OCI-LY7 (cell line): ENCODE data around the gene MTF2. TPM values are rescaled to one million over a fixed set of nuclear protein-coding genes. Genes with fewer than 3 reads are reported as not detected.
"Not testable (repeated sequence)": the region's sequence is repeated elsewhere in the genome, so short reads cannot be mapped to it uniquely, and the experiment has no call there.

Experiments
- BruUV-seq: library from RNA; stranded (reverse); fragments of 400-500 nt; replicated peaks from 2 replicates; lab custom pipeline; 2021; lab: Mats Ljungman, UMichigan
- CTCF ChIA-PET: fragments of 300-600 bp; sonication (Branson Sonifier 250); formaldehyde crosslinking; loops from one replicate; lab custom pipeline; 2022; ENCODE audit warnings: antibody characterized with exemption; ENCODE audit not compliant: unreplicated experiment; lab: Charles Lee
- POLR2A ChIA-PET: fragments of 300-600 bp; sonication (Branson Sonifier 250); formaldehyde crosslinking; loops from one replicate; lab custom pipeline; 2022; ENCODE audit warnings: antibody characterized with exemption; lab: Charles Lee
- DNase-seq: peaks from one replicate; pipeline ENCODE4 v3.0.0-alpha.2; 2015; ENCODE audit warnings: low spot score
- H2AFZ ChIP-seq: fragments of 200-600 bp; sonication (generic), shearing (Covaris generic); 2 replicates; pipeline ENCODE4 v1.6.1; 2014; ENCODE audit warnings: mild to moderate bottlenecking, antibody characterized with exemption, low read length, moderate library complexity
- H3K27ac ChIP-seq: fragments of 200-600 bp; sonication (generic); 2 replicates; pipeline ENCODE4 v1.5.1; 2014; ENCODE audit warnings: mixed run types, low read depth, mild to moderate bottlenecking, moderate library complexity, low read length, inconsistent platforms; ENCODE audit not compliant: poor library complexity, severe bottlenecking
- H3K36me3 ChIP-seq: fragments of 200-600 bp; sonication (generic); 2 replicates; pipeline ENCODE4 v1.6.1; 2014; ENCODE audit warnings: mild to moderate bottlenecking, antibody characterized with exemption, low read length, moderate library complexity, mixed read lengths; ENCODE audit not compliant: insufficient read depth
- H3K4me1 ChIP-seq: fragments of 200-600 bp; sonication (generic); 2 replicates; pipeline ENCODE4 v1.5.1; 2014; ENCODE audit warnings: mild to moderate bottlenecking, low read length; ENCODE audit not compliant: insufficient read depth, poor library complexity, severe bottlenecking
- H3K4me2 ChIP-seq: fragments of 200-600 bp; sonication (generic); 2 replicates; pipeline ENCODE4 v1.6.1; 2014; ENCODE audit warnings: mild to moderate bottlenecking, low read length
- H3K4me3 ChIP-seq: fragments of 200-600 bp; sonication (generic); 2 replicates; pipeline ENCODE4 v1.5.1; 2014; ENCODE audit warnings: mild to moderate bottlenecking, low read depth, low read length; ENCODE audit not compliant: poor library complexity, severe bottlenecking
- H3K79me2 ChIP-seq: fragments of 200-600 bp; sonication (generic); 2 replicates; pipeline ENCODE4 v1.6.1; 2016; ENCODE audit warnings: low read depth, mild to moderate bottlenecking, low read length, moderate library complexity, mixed read lengths; ENCODE audit not compliant: insufficient read depth
- H3K9me2 ChIP-seq: fragments of 200-600 bp; sonication (generic); 2 replicates; pipeline ENCODE4 v1.6.1; 2016; ENCODE audit warnings: mild to moderate bottlenecking, low read length, mixed read lengths; ENCODE audit not compliant: insufficient read depth
- H3K9me3 ChIP-seq: fragments of 200-600 bp; sonication (generic); 2 replicates; pipeline ENCODE4 v1.6.1; 2014; ENCODE audit warnings: mild to moderate bottlenecking, mixed run types, low read length, mixed read lengths
- H4K20me1 ChIP-seq: fragments of 200-600 bp; sonication (generic); 2 replicates; pipeline ENCODE4 v1.6.1; 2014; ENCODE audit warnings: mild to moderate bottlenecking, antibody characterized with exemption, low read length, moderate library complexity, mixed read lengths; ENCODE audit not compliant: insufficient read depth
- EZH2phosphoT487 ChIP-seq: fragments of 200-600 bp; sonication (generic); IDR thresholded peaks from 2 replicates; pipeline ENCODE4 v1.6.1; 2018; ENCODE audit warnings: low read depth, borderline replicate concordance, mild to moderate bottlenecking, mixed run types, antibody characterized with exemption, low read length, moderate library complexity, mixed read lengths
- intact Hi-C: fragments of 100-400 bp; cut with micrococcal nuclease; formaldehyde crosslinking; loops from one replicate; pipeline ENCODE4 v1.10.0; 2022; ENCODE audit not compliant: unreplicated experiment
- total RNA-seq, 2 experiments: library from RNA; depleted of rRNA in 1 of 2; stranded (reverse); fragments of >200 nt in 1 of 2; shearing (Covaris generic) in 1 of 2; gene quantifications; 2 replicates each; pipeline ENCODE4 v1.2.3, GENCODE V29; 2014 to 2022
- TF ChIP-seq, protein P1 (sequence below): fragments of 200-600 bp; sonication (generic); conservative IDR thresholded peaks from 2 replicates; pipeline ENCODE4 v1.5.1; 2014; ENCODE audit warnings: mild to moderate bottlenecking, antibody characterized with exemption, low read length, moderate library complexity, mixed read lengths

MTF2 gene
- total RNA-seq, 2 experiments from 2014 or later = 48.1 to 112 TPM

GRCh38 chr1:93155335-93155734 lies 76.3 kb downstream of the MTF2 start:
- no peaks in the 10 kb centered on the region for H3K4me1 ChIP-seq
- H3K9me2 ChIP-seq = no peaks in the 10 kb centered on the region
- peaks cover 7% of the 10 kb centered on the region; the same call in 1 of the 2 replicates for H4K20me1 ChIP-seq
- H3K4me3 ChIP-seq = no peak overlapping the region
- no peak overlapping the region for H3K4me2 ChIP-seq
- peaks cover 90% of the 10 kb centered on the region for H3K36me3 ChIP-seq
- peaks cover 37% of the 10 kb centered on the region; the same call in 1 of the 2 replicates for H3K79me2 ChIP-seq
- H2AFZ ChIP-seq = no peak overlapping the region
- no TSS peak for BruUV-seq
- CTCF ChIA-PET = interaction anchor here (0.6 kb wide), 1 partner anchor 787 kb away, joined by 3 read pairs; no protein-coding TSS in a partner anchor
- intact Hi-C loops = no loop called here
- no peak overlapping the region for H3K27ac ChIP-seq
- TF ChIP-seq, protein P1, sequence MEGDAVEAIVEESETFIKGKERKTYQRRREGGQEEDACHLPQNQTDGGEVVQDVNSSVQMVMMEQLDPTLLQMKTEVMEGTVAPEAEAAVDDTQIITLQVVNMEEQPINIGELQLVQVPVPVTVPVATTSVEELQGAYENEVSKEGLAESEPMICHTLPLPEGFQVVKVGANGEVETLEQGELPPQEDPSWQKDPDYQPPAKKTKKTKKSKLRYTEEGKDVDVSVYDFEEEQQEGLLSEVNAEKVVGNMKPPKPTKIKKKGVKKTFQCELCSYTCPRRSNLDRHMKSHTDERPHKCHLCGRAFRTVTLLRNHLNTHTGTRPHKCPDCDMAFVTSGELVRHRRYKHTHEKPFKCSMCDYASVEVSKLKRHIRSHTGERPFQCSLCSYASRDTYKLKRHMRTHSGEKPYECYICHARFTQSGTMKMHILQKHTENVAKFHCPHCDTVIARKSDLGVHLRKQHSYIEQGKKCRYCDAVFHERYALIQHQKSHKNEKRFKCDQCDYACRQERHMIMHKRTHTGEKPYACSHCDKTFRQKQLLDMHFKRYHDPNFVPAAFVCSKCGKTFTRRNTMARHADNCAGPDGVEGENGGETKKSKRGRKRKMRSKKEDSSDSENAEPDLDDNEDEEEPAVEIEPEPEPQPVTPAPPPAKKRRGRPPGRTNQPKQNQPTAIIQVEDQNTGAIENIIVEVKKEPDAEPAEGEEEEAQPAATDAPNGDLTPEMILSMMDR = no peak
- no peak for TF ChIP-seq EZH2phosphoT487
- H3K9me3 ChIP-seq = no peaks in the 10 kb centered on the region
- POLR2A ChIA-PET = interaction anchor here (0.6 to 1.3 kb wide), 4 partner anchors 12 to 548 kb away, joined by 3 to 4 read pairs (median 4); no protein-coding TSS in a partner anchor
- no peak for DNase-seq

DNA sequence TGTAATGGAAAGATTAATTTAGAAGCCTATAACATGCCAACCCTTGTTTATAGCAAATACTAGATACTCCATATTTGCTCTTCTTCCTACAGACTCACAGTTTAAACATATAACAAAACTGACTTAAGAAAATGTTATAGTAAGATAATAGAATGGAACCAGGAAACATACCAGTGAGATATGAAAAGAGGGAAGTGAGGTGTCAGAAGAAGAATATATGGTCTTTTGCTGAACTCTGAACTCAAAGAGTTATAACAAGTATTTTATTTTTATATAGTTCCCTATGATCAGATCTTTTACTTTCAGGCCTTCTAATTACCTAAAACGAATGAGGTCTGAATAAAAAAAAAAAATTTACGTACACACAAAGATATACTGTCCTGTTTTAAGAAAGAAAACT lies 80.3 kb downstream of the MTF2 start:
- Histone ChIP-seq H3K9me3 (no peaks in the 10 kb centered on the region), H3K36me3 (peaks cover 72% of the 10 kb centered on the region), H3K9me2 (no peaks in the 10 kb centered on the region), H3K4me2 (no peak overlapping the region), H3K4me1 (no peaks in the 10 kb centered on the region), H2AFZ (no peak overlapping the region), H3K79me2 (peaks cover 56% of the 10 kb centered on the region), H3K27ac (no peak overlapping the region), H4K20me1 (peaks cover 4% of the 10 kb centered on the region; the same call in 1 of the 2 replicates), H3K4me3 (no peak overlapping the region)
- TF ChIP-seq, protein P1 = no peak
- no peak for TF ChIP-seq EZH2phosphoT487
- CTCF ChIA-PET = no interaction called here
- BruUV-seq = no TSS peak
- POLR2A ChIA-PET = interaction anchor here (0.6 to 1.5 kb wide), 4 partner anchors 10 to 55 kb away, joined by 3 to 5 read pairs (median 4); no protein-coding TSS in a partner anchor
- DNase-seq = no peak
- intact Hi-C loops = no loop called here

GRCh38 chr1:93163314-93163713 lies 84.2 kb downstream of the MTF2 start:
- H3K4me2 ChIP-seq, H3K4me3 ChIP-seq, BruUV-seq, H3K4me1 ChIP-seq, H3K9me2 ChIP-seq, DNase-seq, H2AFZ ChIP-seq, CTCF ChIA-PET, H3K27ac ChIP-seq, H4K20me1 ChIP-seq, intact Hi-C loops: not testable (repeated sequence)
- Histone ChIP-seq H3K79me2 (peaks cover 87% of the 10 kb centered on the region), H3K36me3 (peaks cover 69% of the 10 kb centered on the region), H3K9me3 (peaks cover 24% of the 10 kb centered on the region; the same call in 1 of the 2 replicates)
- POLR2A ChIA-PET = interaction anchor here (0.5 to 0.8 kb wide), 2 partner anchors 13 to 41 kb away, joined by 3 to 5 read pairs; no protein-coding TSS in a partner anchor
